Neural cell (in vitro differentiated cells): ENCODE results near the gene TBCC.

ENCODE experiments used
- EZH2 ChIP-seq: fragments of 200-600, 300-800 bp; shearing (Covaris generic), sonication (generic); IDR thresholded peaks from 2 replicates; pipeline ENCODE4 v1.6.1; 2014; ENCODE audit warnings: antibody characterized with exemption, low read length, borderline replicate concordance, mild to moderate bottlenecking; ENCODE audit not compliant: insufficient read depth, poor library complexity, severe bottlenecking
- RAD21 ChIP-seq: fragments of 450-650 bp; conservative IDR thresholded peaks from 2 replicates; pipeline ENCODE4 v1.6.1; 2014; ENCODE audit warnings: antibody characterized with exemption, mild to moderate bottlenecking, moderate library complexity
- TF ChIP-seq, protein P1 (sequence below): fragments of 450-650 bp; IDR thresholded peaks from 2 replicates; pipeline ENCODE4 v1.5.1; 2014; ENCODE audit warnings: antibody characterized with exemption, mild to moderate bottlenecking, moderate library complexity; ENCODE audit not compliant: poor library complexity, severe bottlenecking
- TF ChIP-seq, protein P2 (sequence below): IDR thresholded peaks from 2 replicates; pipeline ENCODE4 v1.6.1; 2012; ENCODE audit warnings: borderline replicate concordance

DNA sequence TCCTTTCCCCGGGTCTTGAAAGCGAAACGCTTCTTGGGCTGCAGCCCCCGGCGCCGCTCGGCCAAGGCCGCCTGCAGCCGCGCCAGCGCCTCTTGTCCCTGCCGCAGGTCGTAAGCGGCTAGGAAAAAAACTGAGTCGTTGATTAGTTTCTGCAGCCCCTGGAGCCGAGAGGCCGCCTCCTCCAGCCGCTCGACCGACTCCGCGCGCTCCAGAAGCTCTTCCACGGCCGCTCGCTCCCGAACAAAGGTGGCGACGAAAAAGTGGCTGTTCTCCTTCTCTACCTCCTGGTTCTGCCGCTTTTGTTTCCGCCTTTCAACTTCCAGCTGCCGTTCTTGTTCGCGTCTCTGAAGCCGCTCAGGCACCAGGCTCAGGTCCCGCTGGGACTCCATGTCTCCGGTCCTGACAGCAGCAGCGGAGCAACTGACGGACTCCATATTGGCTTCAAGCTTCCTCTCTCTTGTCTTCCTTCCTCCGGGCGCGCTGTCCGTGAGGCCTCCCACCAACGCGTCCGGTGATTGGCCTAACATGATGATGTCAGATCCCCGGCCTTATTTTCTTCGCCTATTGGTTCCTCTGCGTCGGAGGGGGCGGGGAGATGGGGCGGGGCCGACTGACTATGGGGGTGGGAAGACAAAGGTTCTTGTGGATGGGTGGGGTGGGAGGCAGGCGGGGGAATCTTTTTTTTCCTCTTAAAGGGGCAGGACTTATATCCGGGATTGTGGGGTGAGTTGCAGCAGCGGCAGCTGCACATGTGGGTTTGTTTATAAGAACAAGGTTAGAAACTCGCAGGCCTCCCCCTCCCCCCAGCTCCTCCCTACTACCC lies at the start of gene TBCC:
- TF ChIP-seq, protein P1, sequence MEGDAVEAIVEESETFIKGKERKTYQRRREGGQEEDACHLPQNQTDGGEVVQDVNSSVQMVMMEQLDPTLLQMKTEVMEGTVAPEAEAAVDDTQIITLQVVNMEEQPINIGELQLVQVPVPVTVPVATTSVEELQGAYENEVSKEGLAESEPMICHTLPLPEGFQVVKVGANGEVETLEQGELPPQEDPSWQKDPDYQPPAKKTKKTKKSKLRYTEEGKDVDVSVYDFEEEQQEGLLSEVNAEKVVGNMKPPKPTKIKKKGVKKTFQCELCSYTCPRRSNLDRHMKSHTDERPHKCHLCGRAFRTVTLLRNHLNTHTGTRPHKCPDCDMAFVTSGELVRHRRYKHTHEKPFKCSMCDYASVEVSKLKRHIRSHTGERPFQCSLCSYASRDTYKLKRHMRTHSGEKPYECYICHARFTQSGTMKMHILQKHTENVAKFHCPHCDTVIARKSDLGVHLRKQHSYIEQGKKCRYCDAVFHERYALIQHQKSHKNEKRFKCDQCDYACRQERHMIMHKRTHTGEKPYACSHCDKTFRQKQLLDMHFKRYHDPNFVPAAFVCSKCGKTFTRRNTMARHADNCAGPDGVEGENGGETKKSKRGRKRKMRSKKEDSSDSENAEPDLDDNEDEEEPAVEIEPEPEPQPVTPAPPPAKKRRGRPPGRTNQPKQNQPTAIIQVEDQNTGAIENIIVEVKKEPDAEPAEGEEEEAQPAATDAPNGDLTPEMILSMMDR: no peak
- TF ChIP-seq, protein P2, sequence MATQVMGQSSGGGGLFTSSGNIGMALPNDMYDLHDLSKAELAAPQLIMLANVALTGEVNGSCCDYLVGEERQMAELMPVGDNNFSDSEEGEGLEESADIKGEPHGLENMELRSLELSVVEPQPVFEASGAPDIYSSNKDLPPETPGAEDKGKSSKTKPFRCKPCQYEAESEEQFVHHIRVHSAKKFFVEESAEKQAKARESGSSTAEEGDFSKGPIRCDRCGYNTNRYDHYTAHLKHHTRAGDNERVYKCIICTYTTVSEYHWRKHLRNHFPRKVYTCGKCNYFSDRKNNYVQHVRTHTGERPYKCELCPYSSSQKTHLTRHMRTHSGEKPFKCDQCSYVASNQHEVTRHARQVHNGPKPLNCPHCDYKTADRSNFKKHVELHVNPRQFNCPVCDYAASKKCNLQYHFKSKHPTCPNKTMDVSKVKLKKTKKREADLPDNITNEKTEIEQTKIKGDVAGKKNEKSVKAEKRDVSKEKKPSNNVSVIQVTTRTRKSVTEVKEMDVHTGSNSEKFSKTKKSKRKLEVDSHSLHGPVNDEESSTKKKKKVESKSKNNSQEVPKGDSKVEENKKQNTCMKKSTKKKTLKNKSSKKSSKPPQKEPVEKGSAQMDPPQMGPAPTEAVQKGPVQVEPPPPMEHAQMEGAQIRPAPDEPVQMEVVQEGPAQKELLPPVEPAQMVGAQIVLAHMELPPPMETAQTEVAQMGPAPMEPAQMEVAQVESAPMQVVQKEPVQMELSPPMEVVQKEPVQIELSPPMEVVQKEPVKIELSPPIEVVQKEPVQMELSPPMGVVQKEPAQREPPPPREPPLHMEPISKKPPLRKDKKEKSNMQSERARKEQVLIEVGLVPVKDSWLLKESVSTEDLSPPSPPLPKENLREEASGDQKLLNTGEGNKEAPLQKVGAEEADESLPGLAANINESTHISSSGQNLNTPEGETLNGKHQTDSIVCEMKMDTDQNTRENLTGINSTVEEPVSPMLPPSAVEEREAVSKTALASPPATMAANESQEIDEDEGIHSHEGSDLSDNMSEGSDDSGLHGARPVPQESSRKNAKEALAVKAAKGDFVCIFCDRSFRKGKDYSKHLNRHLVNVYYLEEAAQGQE: peak; percentile 98
- no peak for TF ChIP-seq EZH2
- no peak for TF ChIP-seq RAD21
